PFSK-1 (cell line): Measurements from ENCODE around the gene KLRC2.

Experiments used
- TAF1 ChIP-seq: IDR thresholded peaks from 2 replicates; pipeline ENCODE4 v1.6.1; 2012; ENCODE audit warnings: low read length, control low read depth, borderline replicate concordance; ENCODE audit not compliant: insufficient read depth
- TF ChIP-seq, protein P1 (sequence below), 2 experiments: IDR thresholded peaks; 2 replicates each; pipeline versions ENCODE4 v1.6.1 to v1.8.0; 2011 to 2012; ENCODE audit warnings: low read depth in 2 of 2, low read length in 2 of 2, control low read depth in 1 of 2, inconsistent platforms in 1 of 2, mild to moderate bottlenecking in 1 of 2, moderate library complexity in 1 of 2; ENCODE audit not compliant: insufficient read depth in 1 of 2

DNA sequence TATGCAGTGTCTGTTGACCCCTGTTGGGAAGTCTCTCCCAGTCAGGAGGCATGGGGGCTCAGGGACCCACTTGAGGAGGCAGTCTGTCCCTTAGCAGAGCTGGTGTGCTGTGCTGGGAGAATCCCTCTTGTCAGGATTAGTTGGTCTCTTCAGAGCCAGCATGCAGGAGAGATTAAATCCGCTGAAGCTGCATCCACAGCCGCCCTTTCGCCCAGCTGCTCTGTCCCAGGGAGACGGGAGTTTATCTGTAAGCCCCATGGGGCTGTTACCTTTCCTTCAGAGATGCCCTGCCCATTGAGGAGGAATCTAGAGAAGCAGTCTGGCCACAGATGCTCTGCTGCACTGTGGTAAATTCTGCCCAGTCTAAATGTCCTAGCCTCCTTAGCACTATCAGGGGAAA, 30.5 kb upstream of the KLRC2 start:
- TF ChIP-seq, protein P1, sequence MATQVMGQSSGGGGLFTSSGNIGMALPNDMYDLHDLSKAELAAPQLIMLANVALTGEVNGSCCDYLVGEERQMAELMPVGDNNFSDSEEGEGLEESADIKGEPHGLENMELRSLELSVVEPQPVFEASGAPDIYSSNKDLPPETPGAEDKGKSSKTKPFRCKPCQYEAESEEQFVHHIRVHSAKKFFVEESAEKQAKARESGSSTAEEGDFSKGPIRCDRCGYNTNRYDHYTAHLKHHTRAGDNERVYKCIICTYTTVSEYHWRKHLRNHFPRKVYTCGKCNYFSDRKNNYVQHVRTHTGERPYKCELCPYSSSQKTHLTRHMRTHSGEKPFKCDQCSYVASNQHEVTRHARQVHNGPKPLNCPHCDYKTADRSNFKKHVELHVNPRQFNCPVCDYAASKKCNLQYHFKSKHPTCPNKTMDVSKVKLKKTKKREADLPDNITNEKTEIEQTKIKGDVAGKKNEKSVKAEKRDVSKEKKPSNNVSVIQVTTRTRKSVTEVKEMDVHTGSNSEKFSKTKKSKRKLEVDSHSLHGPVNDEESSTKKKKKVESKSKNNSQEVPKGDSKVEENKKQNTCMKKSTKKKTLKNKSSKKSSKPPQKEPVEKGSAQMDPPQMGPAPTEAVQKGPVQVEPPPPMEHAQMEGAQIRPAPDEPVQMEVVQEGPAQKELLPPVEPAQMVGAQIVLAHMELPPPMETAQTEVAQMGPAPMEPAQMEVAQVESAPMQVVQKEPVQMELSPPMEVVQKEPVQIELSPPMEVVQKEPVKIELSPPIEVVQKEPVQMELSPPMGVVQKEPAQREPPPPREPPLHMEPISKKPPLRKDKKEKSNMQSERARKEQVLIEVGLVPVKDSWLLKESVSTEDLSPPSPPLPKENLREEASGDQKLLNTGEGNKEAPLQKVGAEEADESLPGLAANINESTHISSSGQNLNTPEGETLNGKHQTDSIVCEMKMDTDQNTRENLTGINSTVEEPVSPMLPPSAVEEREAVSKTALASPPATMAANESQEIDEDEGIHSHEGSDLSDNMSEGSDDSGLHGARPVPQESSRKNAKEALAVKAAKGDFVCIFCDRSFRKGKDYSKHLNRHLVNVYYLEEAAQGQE (IDR thresholded peaks at IDR 0.05; ENCODE audit: insufficient read depth in 1 of 2, low read depth in 2 of 2, low read length in 2 of 2): no peak
- TF ChIP-seq TAF1: no peak
